Liver (tissue), 9 donors: ENCODE data around the gene SH2D6. TPM values are rescaled to one million over a fixed set of nuclear protein-coding genes. Genes with fewer than 3 reads are reported as not detected.
A peak's percentile ranks its signal among the peaks of the same experiment; 100 is the strongest.

ENCODE experiments used
- DNase-seq: peaks from one replicate; pipeline ENCODE4 v3.0.0-alpha.2; 2017; ENCODE audit warnings: low spot score
- H3K27ac ChIP-seq, 2 donors: one replicate each; pipeline ENCODE4 v1.7.0; 2013; ENCODE audit warnings: inconsistent platforms in 2 of 2, low read length in 2 of 2, control low read depth in 1 of 2, low read depth in 1 of 2, mild to moderate bottlenecking in 1 of 2
- H3K27me3 ChIP-seq, 4 donors: one replicate each; pipeline versions ENCODE4 v1.6.1 to v1.7.0; 2013; ENCODE audit warnings: low read length in 3 of 4, inconsistent platforms in 1 of 4, mild to moderate bottlenecking in 1 of 4, moderate library complexity in 1 of 4; ENCODE audit not compliant: control insufficient read depth in 4 of 4, insufficient read depth in 4 of 4
- H3K36me3 ChIP-seq, 4 donors: one replicate each; pipeline versions ENCODE4 v1.6.1 to v1.7.0; 2013; ENCODE audit warnings: low read length in 3 of 4, mild to moderate bottlenecking in 3 of 4, low read depth in 1 of 4, moderate library complexity in 1 of 4; ENCODE audit not compliant: control insufficient read depth in 4 of 4, insufficient read depth in 3 of 4
- H3K4me1 ChIP-seq, 4 donors: one replicate each; pipeline versions ENCODE4 v1.6.1 to v1.7.0; 2013; ENCODE audit warnings: low read length in 3 of 4, mild to moderate bottlenecking in 3 of 4, moderate library complexity in 1 of 4; ENCODE audit not compliant: control insufficient read depth in 4 of 4, insufficient read depth in 4 of 4
- H3K4me3 ChIP-seq, 3 donors: one replicate each; pipeline versions ENCODE4 v1.6.1 to v1.7.0; 2013; ENCODE audit warnings: low read length in 3 of 3, control low read depth in 1 of 3, low read depth in 1 of 3, mild to moderate bottlenecking in 1 of 3
- H3K9ac ChIP-seq, 2 donors: one replicate each; pipeline ENCODE4 v1.7.0; 2013; ENCODE audit warnings: low read length in 2 of 2, mild to moderate bottlenecking in 2 of 2, moderate library complexity in 2 of 2, control low read depth in 1 of 2, low read depth in 1 of 2
- H3K9me3 ChIP-seq, 4 donors: one replicate each; pipeline versions ENCODE4 v1.6.1 to v1.7.0; 2013; ENCODE audit warnings: low read length in 3 of 4; ENCODE audit not compliant: control insufficient read depth in 4 of 4
- ATF3 ChIP-seq: IDR thresholded peaks from 2 replicates; pipeline ENCODE4 v1.6.1; 2016; ENCODE audit warnings: antibody characterized with exemption
- EGR1 ChIP-seq, 2 donors: IDR thresholded peaks; 2 replicates each; pipeline ENCODE4 v1.6.1; 2016 to 2018; ENCODE audit warnings: antibody characterized with exemption in 2 of 2, low read depth in 2 of 2
- FOXA1 ChIP-seq: IDR thresholded peaks from 2 replicates; pipeline ENCODE4 v1.6.1; 2016; ENCODE audit warnings: antibody characterized with exemption
- GABPA ChIP-seq, 2 donors: IDR thresholded peaks in 1 of 2; conservative IDR thresholded peaks in 1 of 2; 2 replicates each; pipeline ENCODE4 v1.6.1; 2016; ENCODE audit warnings: antibody characterized with exemption in 2 of 2, mild to moderate bottlenecking in 1 of 2, moderate library complexity in 1 of 2
- HNF4A ChIP-seq, 2 donors: conservative IDR thresholded peaks; 2 replicates each; pipeline ENCODE4 v1.6.1; 2016; ENCODE audit warnings: antibody characterized with exemption in 2 of 2, mild to moderate bottlenecking in 2 of 2
- HNF4G ChIP-seq: IDR thresholded peaks from 2 replicates; pipeline ENCODE4 v1.6.1; 2016; ENCODE audit warnings: antibody characterized with exemption
- JUND ChIP-seq, 2 donors: IDR thresholded peaks; 2 replicates each; pipeline ENCODE4 v1.6.1; 2016; ENCODE audit warnings: antibody characterized with exemption in 2 of 2
- MAX ChIP-seq: IDR thresholded peaks from 2 replicates; pipeline ENCODE4 v1.6.1; 2016; ENCODE audit warnings: antibody characterized with exemption
- NR2F2 ChIP-seq: IDR thresholded peaks from 2 replicates; pipeline ENCODE4 v1.6.1; 2016; ENCODE audit warnings: antibody characterized with exemption
- RAD21 ChIP-seq, 2 donors: IDR thresholded peaks; 2 replicates each; pipeline ENCODE4 v1.6.1; 2016; ENCODE audit warnings: antibody characterized with exemption in 2 of 2, mild to moderate bottlenecking in 2 of 2
- REST ChIP-seq: IDR thresholded peaks from 2 replicates; pipeline ENCODE4 v1.6.1; 2016; ENCODE audit warnings: antibody characterized with exemption, mild to moderate bottlenecking
- RXRA ChIP-seq, 2 donors: IDR thresholded peaks; 2 replicates each; pipeline ENCODE4 v1.6.1; 2017 to 2018; ENCODE audit warnings: antibody characterized with exemption in 2 of 2, mild to moderate bottlenecking in 1 of 2
- SP1 ChIP-seq: IDR thresholded peaks from 2 replicates; pipeline ENCODE4 v1.6.1; 2018; ENCODE audit warnings: antibody characterized with exemption, mild to moderate bottlenecking
- YY1 ChIP-seq: IDR thresholded peaks from 2 replicates; pipeline ENCODE4 v1.6.1; 2016; ENCODE audit warnings: antibody characterized with exemption, mild to moderate bottlenecking
- ZBTB33 ChIP-seq: IDR thresholded peaks from 2 replicates; pipeline ENCODE4 v1.6.1; 2016; ENCODE audit warnings: antibody characterized with exemption
- WGBS: extraction: QIAGEN DNeasy Blood & Tissue Kit; methylation state at CpG from one replicate; pipeline ENCODE4 v1.1.7; 2013; 5-methylcytosine and 5-hydroxymethylcytosine counted together
- polyA plus RNA-seq, 2 donors: library from polyadenylated mRNA; stranded (reverse) in 1 of 2; unstranded in 1 of 2; fragments of 200-250 nt in 1 of 2; fragments of >200 nt in 1 of 2; fragmentation: Nextera tagmentation in 1 of 2; extraction: Ambion mirVana in 1 of 2; gene quantifications; one replicate each; pipeline versions ENCODE4 v1.2.1 to v1.2.3, GENCODE V29; 2013 to 2015
- total RNA-seq, 2 donors: library from RNA; depleted of rRNA; stranded (reverse); fragments of >200 nt; gene quantifications; one replicate each; pipeline ENCODE4 v1.2.3, GENCODE V29; 2014
- donor health status: healthy.
- donor health status: healthy.
- donor health status: healthy.
- donor health status: healthy.
- donor health status: healthy.

Gene SH2D6
- total and polyA plus RNA-seq, 4 donors, result 0.28 to 0.92 (median 0.39) TPM; not detected in 1

- peak overlapping the region; percentile 10 to 63 for H3K9ac ChIP-seq
- H3K36me3 ChIP-seq, result no peaks in the 10 kb centered on the region
- no peak for DNase-seq
- H3K4me3 ChIP-seq, result no peak overlapping the region
- H3K27ac ChIP-seq, result peak overlapping the region; percentile 83 to 84
- H3K9me3 ChIP-seq, result no peaks in the 10 kb centered on the region
- TF ChIP-seq SP1, result peak; percentile 82
- TF ChIP-seq RXRA (IDR thresholded peaks at IDR 0.05), result peak; percentile 55 to 70
- TF ChIP-seq HNF4A (conservative IDR thresholded peaks at IDR 0.05), result peak; percentile 57 to 61
- no peak for TF ChIP-seq ZBTB33
- TF ChIP-seq ATF3, result peak; percentile 87
- no peak for TF ChIP-seq FOXA1
- no peak for TF ChIP-seq NR2F2
- TF ChIP-seq RAD21 (IDR thresholded peaks at IDR 0.05), result peak in 1 of 2 donors; percentile 38
- TF ChIP-seq JUND (IDR thresholded peaks at IDR 0.05), result peak in 1 of 2 donors; percentile 67
- peak; percentile 31 for TF ChIP-seq REST
- TF ChIP-seq GABPA (IDR thresholded peaks at IDR 0.05 in 1 of 2, conservative IDR thresholded peaks at IDR 0.05 in 1 of 2), result no peak
- no peak for TF ChIP-seq EGR1 (IDR thresholded peaks at IDR 0.05; ENCODE audit: low read depth in 2 of 2)
- peak; percentile 35 for TF ChIP-seq HNF4G
- TF ChIP-seq MAX, result no peak
- peak; percentile 48 for TF ChIP-seq YY1
- no peaks in the 10 kb centered on the region for H3K27me3 ChIP-seq
- H3K4me1 ChIP-seq, result peaks cover 10 to 44% (median 28%) of the 10 kb centered on the region in 4 donors
- 57% methylated on average over 8 of the region's 8 CpGs for WGBS
Observed at GRCh38 chr2:85468096-85468703, 49.7 kb downstream of the SH2D6 start.

- TF ChIP-seq ATF3 (peak; percentile 63), SP1 (peak; percentile 4), RAD21 (IDR thresholded peaks at IDR 0.05) (peak in 1 of 2 donors; percentile 26), NR2F2 (no peak), HNF4G (peak; percentile 12), EGR1 (IDR thresholded peaks at IDR 0.05; ENCODE audit: low read depth in 2 of 2) (no peak), GABPA (IDR thresholded peaks at IDR 0.05 in 1 of 2, conservative IDR thresholded peaks at IDR 0.05 in 1 of 2) (no peak), REST (no peak), HNF4A (conservative IDR thresholded peaks at IDR 0.05) (peak; percentile 32 to 63), RXRA (IDR thresholded peaks at IDR 0.05) (peak; percentile 33 to 52)
- no peak overlapping the region for H3K4me3 ChIP-seq
- peaks cover 10 to 44% (median 28%) of the 10 kb centered on the region in 4 donors for H3K4me1 ChIP-seq
- WGBS, result 29% methylated on average over 12 of the region's 12 CpGs
- peak overlapping the region; percentile 10 to 63 for H3K9ac ChIP-seq
- no peaks in the 10 kb centered on the region for H3K36me3 ChIP-seq
- peak; percentile 42 for DNase-seq
- H3K27me3 ChIP-seq, result no peaks in the 10 kb centered on the region
- peak overlapping the region; percentile 83 to 84 for H3K27ac ChIP-seq
- no peaks in the 10 kb centered on the region for H3K9me3 ChIP-seq
Observed at GRCh38 chr2:85468704-85469349, 50.3 kb downstream of the SH2D6 start.
